WTC11 (cell line): ENCODE results near the gene CACNA2D4. TPM values are rescaled to one million over a fixed set of nuclear protein-coding genes. Genes with fewer than 3 reads are reported as not detected.

Experiments
- ATAC-seq: fragments of 200-7000 bp; cut with Tn5 transposase; 2 replicates; pipeline ENCODE4 v1.10.0; 2021; ENCODE audit warnings: mild to moderate bottlenecking, moderate library complexity
- CTCF ChIA-PET: fragments of 300-600 bp; sonication (Branson Sonifier 250); formaldehyde crosslinking; loops from one replicate; lab custom pipeline; 2021; ENCODE audit warnings: antibody characterized with exemption; lab: Charles Lee
- POLR2A ChIA-PET: fragments of 350-600 bp; sonication (Branson Sonifier 250); formaldehyde crosslinking; loops from one replicate; lab custom pipeline; 2021; ENCODE audit warnings: antibody characterized with exemption; lab: Charles Lee
- DNase-seq: peaks from one replicate; pipeline ENCODE4 v3.0.0; 2021; ENCODE audit warnings: low spot score
- H3K27ac Mint-ChIP-seq: 2 replicates; pipeline ENCODE4 v1.8.0; 2021; ENCODE audit warnings: mixed read lengths
- H3K27me3 Mint-ChIP-seq: 2 replicates; pipeline ENCODE4 v1.8.0; 2021; ENCODE audit warnings: low read depth, mild to moderate bottlenecking, moderate library complexity, mixed read lengths
- H3K36me3 Mint-ChIP-seq: 2 replicates; pipeline ENCODE4 v1.8.0; 2021; ENCODE audit warnings: mixed read lengths
- H3K4me1 Mint-ChIP-seq: 2 replicates; pipeline ENCODE4 v1.8.0; 2022; ENCODE audit warnings: mixed read lengths
- H3K4me3 Mint-ChIP-seq: 2 replicates; pipeline ENCODE4 v1.8.0; 2021; ENCODE audit warnings: mild to moderate bottlenecking, moderate library complexity, mixed read lengths
- H3K9me3 Mint-ChIP-seq: 2 replicates; pipeline ENCODE4 v1.8.0; 2021; ENCODE audit warnings: mixed read lengths
- AR ChIP-seq: fragments of 250-450 bp; sonication (Bioruptor Pico); IDR thresholded peaks from 2 replicates; pipeline ENCODE4 v1.9.0; 2021; ENCODE audit warnings: mild to moderate bottlenecking
- ARID4B ChIP-seq: sonication (generic); formaldehyde crosslinking; IDR thresholded peaks from 2 replicates; pipeline ENCODE4 v1.8.0; 2023; ENCODE audit warnings: missing genetic modification reagents, mild to moderate bottlenecking, borderline replicate concordance
- ATF6 ChIP-seq: sonication (generic); formaldehyde crosslinking; IDR thresholded peaks from 2 replicates; pipeline ENCODE4 v1.8.1; 2023; ENCODE audit warnings: mild to moderate bottlenecking, missing genetic modification reagents
- E2F4 ChIP-seq: sonication (generic); formaldehyde crosslinking; IDR thresholded peaks from 2 replicates; pipeline ENCODE4 v1.8.1; 2022; ENCODE audit warnings: low read depth, mild to moderate bottlenecking, moderate library complexity, missing genetic modification reagents, borderline replicate concordance
- ESRRA ChIP-seq: sonication (generic); formaldehyde crosslinking; IDR thresholded peaks from 2 replicates; pipeline ENCODE4 v1.8.1; 2022; ENCODE audit warnings: mild to moderate bottlenecking, missing genetic modification reagents, borderline replicate concordance
- GABPB1 ChIP-seq: sonication (generic); formaldehyde crosslinking; IDR thresholded peaks from 2 replicates; pipeline ENCODE4 v1.8.1; 2023; ENCODE audit warnings: mild to moderate bottlenecking, missing genetic modification reagents
- IRF2 ChIP-seq: sonication (generic); formaldehyde crosslinking; IDR thresholded peaks from 2 replicates; pipeline ENCODE4 v1.8.0; 2022; ENCODE audit warnings: low read depth, missing genetic modification reagents, borderline replicate concordance
- MXD4 ChIP-seq: fragments of 250-450 bp; sonication (Bioruptor Pico); IDR thresholded peaks from 2 replicates; pipeline ENCODE4 v1.8.0; 2021; ENCODE audit warnings: mild to moderate bottlenecking, moderate library complexity, borderline replicate concordance
- MYBL2 ChIP-seq: sonication (generic); formaldehyde crosslinking; IDR thresholded peaks from 2 replicates; pipeline ENCODE4 v1.8.1; 2023; ENCODE audit warnings: mild to moderate bottlenecking, moderate library complexity, missing genetic modification reagents
- NFATC4 ChIP-seq: fragments of 250-450 bp; sonication (Bioruptor Pico); IDR thresholded peaks from 2 replicates; pipeline ENCODE4 v1.9.0; 2021; ENCODE audit warnings: mild to moderate bottlenecking
- NR3C1 ChIP-seq: sonication (generic); formaldehyde crosslinking; conservative IDR thresholded peaks from 2 replicates; pipeline ENCODE4 v1.8.1; 2023; ENCODE audit warnings: low read depth, mild to moderate bottlenecking, missing genetic modification reagents
- ZBTB21 ChIP-seq: sonication (generic); formaldehyde crosslinking; IDR thresholded peaks from 2 replicates; pipeline ENCODE4 v1.8.1; 2023; ENCODE audit warnings: mild to moderate bottlenecking, missing genetic modification reagents, borderline replicate concordance
- total RNA-seq: library from RNA; stranded (reverse); gene quantifications from 3 replicates; pipeline ENCODE4 v1.2.3, GENCODE V29; 2021

The CACNA2D4 gene
- total RNA-seq, 1 experiment from 2014 or later: 0.04 TPM

- TF ChIP-seq ARID4B: no peak
- TF ChIP-seq E2F4 (CRISPR knock-in tag): no peak
Observed at GRCh38 chr12:1918884-1919236, 408 bp upstream of the CACNA2D4 start (continued).

GRCh38 chr12:1917172-1918070 lies 1.0 kb downstream of the CACNA2D4 start:
- no peak for ATAC-seq
- Mint-ChIP-seq H3K36me3 (no peaks in the 10 kb centered on the region), H3K27me3 (no peaks in the 10 kb centered on the region), H3K27ac (no peak overlapping the region), H3K4me3 (no peak overlapping the region), H3K4me1 (peaks cover 19% of the 10 kb centered on the region), H3K9me3 (no peaks in the 10 kb centered on the region)
- no peak for DNase-seq
- ChIA-PET CTCF (interaction anchor here (1.1 to 1.8 kb wide), 4 partner anchors 22 to 126 kb away, joined by 3 to 18 read pairs (median 4); no protein-coding TSS in a partner anchor), POLR2A (no interaction called here)
- TF ChIP-seq ATF6 (CRISPR knock-in tag): no peak

GRCh38 chr12:1916371-1917171 lies 1.9 kb downstream of the CACNA2D4 start:
- ChIA-PET CTCF (interaction anchor here (1.6 kb wide), 1 partner anchor 282 kb away, joined by 5 read pairs; no protein-coding TSS in a partner anchor), POLR2A (no interaction called here)
- H3K27me3 Mint-ChIP-seq: no peaks in the 10 kb centered on the region
- no peak overlapping the region for H3K4me3 Mint-ChIP-seq
- DNase-seq (no peak), ATAC-seq (no peak)
- TF ChIP-seq NFATC4 (CRISPR knock-in tag) (no peak), MYBL2 (CRISPR knock-in tag) (no peak), AR (CRISPR knock-in tag) (no peak), MXD4 (no peak), ESRRA (CRISPR knock-in tag) (no peak), IRF2 (CRISPR knock-in tag) (no peak), NR3C1 (CRISPR knock-in tag) (no peak), GABPB1 (CRISPR knock-in tag) (no peak), ZBTB21 (CRISPR knock-in tag) (no peak)
- peaks cover 19% of the 10 kb centered on the region for H3K4me1 Mint-ChIP-seq
- H3K36me3 Mint-ChIP-seq: no peaks in the 10 kb centered on the region
- no peaks in the 10 kb centered on the region for H3K9me3 Mint-ChIP-seq
- no peak overlapping the region for H3K27ac Mint-ChIP-seq
